Measurements from ENCODE around the gene CSH1. TPM values are rescaled to one million over a fixed set of nuclear protein-coding genes. Genes with fewer than 3 reads are reported as not detected.
"Not testable (repeated sequence)": the region's sequence is repeated elsewhere in the genome, so short reads cannot be mapped to it uniquely, and the experiment has no call there.

CSH1 gene
- total and polyA plus RNA-seq, 2 donors (not counting 1 experiment from before 2014, with no cell fraction given) = not detected

DNA sequence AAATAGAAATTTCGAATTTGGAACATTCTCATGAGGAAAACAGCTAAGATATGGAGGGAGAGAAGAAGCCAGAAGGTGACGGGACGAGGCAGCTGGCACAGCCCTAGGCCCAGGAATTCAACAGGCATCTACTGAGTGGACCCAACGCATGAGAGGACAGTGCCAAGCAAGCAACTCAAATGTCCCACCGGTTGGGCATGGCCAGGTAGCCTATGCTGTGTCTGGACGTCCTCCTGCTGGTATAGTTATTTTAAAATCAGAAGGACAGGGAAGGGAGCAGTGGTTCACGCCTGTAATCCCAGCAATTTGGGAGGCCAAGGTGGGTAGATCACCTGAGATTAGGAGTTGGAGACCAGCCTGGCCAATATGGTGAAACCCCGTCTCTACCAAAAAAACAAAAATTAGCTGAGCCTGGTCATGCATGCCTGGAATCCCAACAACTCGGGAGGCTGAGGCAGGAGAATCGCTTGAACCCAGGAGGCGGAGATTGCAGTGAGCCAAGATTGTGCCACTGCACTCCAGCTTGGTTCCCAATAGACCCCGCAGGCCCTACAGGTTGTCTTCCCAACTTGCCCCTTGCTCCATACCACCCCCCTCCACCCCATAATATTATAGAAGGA is 20.3 kb upstream of the CSH1 start:
- H3K27me3 Mint-ChIP-seq = no peaks in the 10 kb centered on the region
- ATAC-seq (ENCODE audit: low read depth) = no peak
- Histone ChIP-seq H2AFZ (ENCODE audit: insufficient read depth, low read depth, low read length, poor library complexity, severe bottlenecking) (no peak overlapping the region), H4K20me1 (ENCODE audit: control insufficient read depth, insufficient read depth, low read length, poor library complexity, severe bottlenecking) (no peaks in the 10 kb centered on the region), H3K9me3 (ENCODE audit: control extremely low read depth in 1 of 3, control insufficient read depth in 2 of 3, insufficient read depth in 1 of 3, low read length in 2 of 3) (no peaks in the 10 kb centered on the region), H3K4me3 (ENCODE audit: control extremely low read depth in 1 of 5, extremely low read depth in 1 of 5, insufficient read depth in 1 of 5, low read depth in 2 of 5, low read length in 4 of 5) (no peak overlapping the region), H3K36me3 (replicated peaks in 1 of 2; ENCODE audit: control extremely low read depth in 1 of 2, control insufficient read depth in 1 of 2, extremely low read depth in 1 of 2, insufficient read depth in 2 of 2, low read length in 1 of 2) (no peaks in the 10 kb centered on the region), H3K9ac (ENCODE audit: low read length) (no peak overlapping the region), H3K79me2 (ENCODE audit: control insufficient read depth, insufficient read depth, low read length) (peaks cover 22% of the 10 kb centered on the region), H3K4me2 (replicated peaks; ENCODE audit: low read depth, low read length, poor library complexity, severe bottlenecking) (peak overlapping the region; percentile 57), H3K27ac (ENCODE audit: low read length in 2 of 2) (peak overlapping the region in 1 of 2 donors; percentile 36), H3K27me3 (replicated peaks in 1 of 4; ENCODE audit: control extremely low read depth in 1 of 4, control insufficient read depth in 3 of 4, insufficient read depth in 4 of 4, low read length in 3 of 4) (no peaks in the 10 kb centered on the region), H3K4me1 (ENCODE audit: control insufficient read depth in 2 of 2, insufficient read depth in 2 of 2, low read length in 2 of 2) (peaks cover 54 to 72% of the 10 kb centered on the region in 2 donors)
- 94% methylated on average over 8 of the region's 12 CpGs for WGBS (ENCODE audit: insufficient coverage)
- ChIA-PET CTCF (interaction anchor here (1.4 to 26.0 kb wide), 10 partner anchors 30 to 229 kb away, joined by 4 to 834 read pairs (median 81); partner anchors contain the start of genes ERN1 and ICAM2), POLR2A (interaction anchor here (0.6 to 3.7 kb wide), 3 partner anchors 16 to 33 kb away, joined by 3 to 21 read pairs (median 14); partner anchors contain the start of gene CD79B)
- no peak for DNase-seq
- H3K4me3 Mint-ChIP-seq = no peak overlapping the region
- no peak overlapping the region for H3K27ac Mint-ChIP-seq
- no peaks in the 10 kb centered on the region for H3K9me3 Mint-ChIP-seq (ENCODE audit: insufficient read depth)
- TF ChIP-seq, protein P1, sequence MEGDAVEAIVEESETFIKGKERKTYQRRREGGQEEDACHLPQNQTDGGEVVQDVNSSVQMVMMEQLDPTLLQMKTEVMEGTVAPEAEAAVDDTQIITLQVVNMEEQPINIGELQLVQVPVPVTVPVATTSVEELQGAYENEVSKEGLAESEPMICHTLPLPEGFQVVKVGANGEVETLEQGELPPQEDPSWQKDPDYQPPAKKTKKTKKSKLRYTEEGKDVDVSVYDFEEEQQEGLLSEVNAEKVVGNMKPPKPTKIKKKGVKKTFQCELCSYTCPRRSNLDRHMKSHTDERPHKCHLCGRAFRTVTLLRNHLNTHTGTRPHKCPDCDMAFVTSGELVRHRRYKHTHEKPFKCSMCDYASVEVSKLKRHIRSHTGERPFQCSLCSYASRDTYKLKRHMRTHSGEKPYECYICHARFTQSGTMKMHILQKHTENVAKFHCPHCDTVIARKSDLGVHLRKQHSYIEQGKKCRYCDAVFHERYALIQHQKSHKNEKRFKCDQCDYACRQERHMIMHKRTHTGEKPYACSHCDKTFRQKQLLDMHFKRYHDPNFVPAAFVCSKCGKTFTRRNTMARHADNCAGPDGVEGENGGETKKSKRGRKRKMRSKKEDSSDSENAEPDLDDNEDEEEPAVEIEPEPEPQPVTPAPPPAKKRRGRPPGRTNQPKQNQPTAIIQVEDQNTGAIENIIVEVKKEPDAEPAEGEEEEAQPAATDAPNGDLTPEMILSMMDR (IDR thresholded peaks at IDR 0.05) = no peak
- no peak for TF ChIP-seq EZH2 (IDR thresholded peaks at IDR 0.05; ENCODE audit: borderline replicate concordance, insufficient read depth, low read depth, low read length, poor library complexity, severe bottlenecking)
- H3K4me1 Mint-ChIP-seq = peaks cover 70% of the 10 kb centered on the region
- intact Hi-C loops (cut with micrococcal nuclease) = no loop called here

GRCh38 chr17:63915753-63916152 is 19.4 kb upstream of the CSH1 start:
- H3K4me3 Mint-ChIP-seq = peak overlapping the region; percentile 75
- H3K9ac ChIP-seq (ENCODE audit: low read length) = peak overlapping the region; percentile 17
- H3K4me3 ChIP-seq (ENCODE audit: control extremely low read depth in 1 of 5, extremely low read depth in 1 of 5, insufficient read depth in 1 of 5, low read depth in 2 of 5, low read length in 4 of 5) = peak overlapping the region in 2 of 5 experiments; percentile 11 to 15
- peak; percentile 59 for ATAC-seq (ENCODE audit: low read depth)
- CTCF ChIA-PET = interaction anchor here (0.9 to 26.0 kb wide), 9 partner anchors 31 to 230 kb away, joined by 4 to 834 read pairs (median 5); partner anchors contain the start of gene ERN1
- H3K79me2 ChIP-seq (ENCODE audit: control insufficient read depth, insufficient read depth, low read length) = peaks cover 18% of the 10 kb centered on the region
- peaks cover 45 to 68% of the 10 kb centered on the region in 2 donors for H3K4me1 ChIP-seq (ENCODE audit: control insufficient read depth in 2 of 2, insufficient read depth in 2 of 2, low read length in 2 of 2)
- peak overlapping the region; percentile 57 for H3K4me2 ChIP-seq (replicated peaks; ENCODE audit: low read depth, low read length, poor library complexity, severe bottlenecking)
- POLR2A ChIA-PET = interaction anchor here (1.2 to 2.0 kb wide), 3 partner anchors 10 to 30 kb away, joined by 3 to 14 read pairs (median 7); partner anchors contain the start of gene CD79B
- intact Hi-C loops (cut with micrococcal nuclease); H3K9me3 ChIP-seq (ENCODE audit: control extremely low read depth in 1 of 3, control insufficient read depth in 2 of 3, insufficient read depth in 1 of 3, low read length in 2 of 3); H3K9me3 Mint-ChIP-seq (ENCODE audit: insufficient read depth); H3K36me3 ChIP-seq (replicated peaks in 1 of 2; ENCODE audit: control extremely low read depth in 1 of 2, control insufficient read depth in 1 of 2, extremely low read depth in 1 of 2, insufficient read depth in 2 of 2, low read length in 1 of 2); H2AFZ ChIP-seq (ENCODE audit: insufficient read depth, low read depth, low read length, poor library complexity, severe bottlenecking); H4K20me1 ChIP-seq (ENCODE audit: control insufficient read depth, insufficient read depth, low read length, poor library complexity, severe bottlenecking); H3K27me3 ChIP-seq (replicated peaks in 1 of 4; ENCODE audit: control extremely low read depth in 1 of 4, control insufficient read depth in 3 of 4, insufficient read depth in 4 of 4, low read length in 3 of 4); H3K27me3 Mint-ChIP-seq: not testable (repeated sequence)
- peak; percentile 77 for DNase-seq
- H3K4me1 Mint-ChIP-seq = peaks cover 68% of the 10 kb centered on the region
- H3K27ac ChIP-seq (ENCODE audit: low read length in 2 of 2) = peak overlapping the region; percentile 18 to 33
- peak overlapping the region; percentile 72 for H3K27ac Mint-ChIP-seq
- WGBS (ENCODE audit: insufficient coverage) = 5% methylated on average over 5 of the region's 10 CpGs
